HL-60/S4 (cell line): ENCODE data around the gene GRAP2.
"Not testable (repeated sequence)": the region's sequence is repeated elsewhere in the genome, so short reads cannot be mapped to it uniquely, and the experiment has no call there.

Experiments
- in situ Hi-C: fragments of 300-500 bp; cut with MboI; formaldehyde crosslinking; loops from 2 replicates; pipeline ENCODE4 v1.14.3; 2022; ENCODE audit warnings: low sequenced_read_pairs

Gene GRAP2

GRCh38 chr22:39991159-39991860 lies 90.4 kb downstream of the GRAP2 start:
- in situ Hi-C loops = no loop called here

GRCh38 chr22:39992088-39992826 lies 91.4 kb downstream of the GRAP2 start:
- in situ Hi-C loops = no loop called here

- in situ Hi-C loops = not testable (repeated sequence)
Observed at GRCh38 chr22:39992894-39993293, 92.0 kb downstream of the GRAP2 start.

GRCh38 chr22:39994041-39994565 lies 93.2 kb downstream of the GRAP2 start:
- in situ Hi-C loops = no loop called here

- in situ Hi-C loops = no loop called here
Observed at GRCh38 chr22:39994566-39995392, 93.9 kb downstream of the GRAP2 start, which contains the start of gene FAM83F. Gene FAM83F (plus strand): TSS chr22:39994954. CDS start chr22:39995043, 89 bp downstream.

- in situ Hi-C loops = no loop called here
Observed at GRCh38 chr22:39995393-39996252, 94.7 kb downstream of the GRAP2 start.

GRCh38 chr22:39996732-39997131 lies 95.8 kb downstream of the GRAP2 start:
- in situ Hi-C loops = no loop called here

- in situ Hi-C loops = no loop called here
Observed at GRCh38 chr22:39997421-39997820, 96.5 kb downstream of the GRAP2 start.

- in situ Hi-C loops = no loop called here
Observed at GRCh38 chr22:39997939-39998726, 97.2 kb downstream of the GRAP2 start.

- in situ Hi-C loops = no loop called here
Observed at GRCh38 chr22:39999144-39999757, 98.4 kb downstream of the GRAP2 start.

- in situ Hi-C loops = no loop called here
Observed at GRCh38 chr22:40000171-40000570, 99.3 kb downstream of the GRAP2 start.

GRCh38 chr22:40001106-40001505 lies 100.2 kb downstream of the GRAP2 start:
- in situ Hi-C loops = no loop called here

- in situ Hi-C loops = no loop called here
Observed at GRCh38 chr22:40001800-40002577, 101.1 kb downstream of the GRAP2 start.

GRCh38 chr22:40002935-40003715 lies 102.2 kb downstream of the GRAP2 start:
- in situ Hi-C loops = no loop called here

- in situ Hi-C loops = no loop called here
Observed at GRCh38 chr22:40004836-40005235, 104.0 kb downstream of the GRAP2 start.

- in situ Hi-C loops = no loop called here
Observed at GRCh38 chr22:40006641-40007040, 105.8 kb downstream of the GRAP2 start.
